Epithelial cell of esophagus (primary cell): ENCODE measurements around the gene CDH12.
"Not testable (repeated sequence)": the region's sequence is repeated elsewhere in the genome, so short reads cannot be mapped to it uniquely, and the experiment has no call there.

Experiments used
- DNase-seq: peaks from one replicate; pipeline ENCODE4 v3.0.0; 2010; ENCODE audit warnings: low read depth
- H3K4me3 ChIP-seq: 2 replicates; pipeline ENCODE4 v1.5.1; 2011; ENCODE audit warnings: mild to moderate bottlenecking, low read length, control low read depth
- TF ChIP-seq, protein P1 (sequence below): IDR thresholded peaks from 2 replicates; pipeline ENCODE4 v1.5.1; 2011; ENCODE audit warnings: low read depth, mild to moderate bottlenecking, low read length, control low read depth, inconsistent platforms; ENCODE audit not compliant: insufficient read depth; ENCODE audit errors: missing control alignments

The CDH12 gene

GRCh38 chr5:22889720-22890119 is 36.6 kb upstream of the CDH12 start:
- peak; percentile 22 for DNase-seq

DNA sequence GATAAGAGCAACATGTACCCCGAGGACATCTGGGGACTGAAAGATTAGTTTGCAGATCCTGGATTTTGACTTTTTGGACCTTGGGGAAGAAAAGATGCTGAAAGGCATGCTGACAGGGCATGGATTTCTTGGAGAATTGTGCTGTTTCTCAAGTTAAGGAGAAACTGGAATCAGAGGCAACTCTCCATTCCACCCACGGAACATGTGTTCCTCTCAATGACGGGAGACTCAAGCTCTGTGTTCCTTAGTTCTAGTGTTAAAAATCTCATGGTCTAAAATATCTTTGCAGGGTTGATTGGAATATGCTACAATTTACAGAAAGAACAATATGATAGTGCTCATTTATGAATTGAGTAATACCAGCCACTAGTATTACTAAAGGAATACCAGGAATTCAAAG is 34.4 kb upstream of the CDH12 start:
- H3K4me3 ChIP-seq: no peak overlapping the region
- TF ChIP-seq, protein P1, sequence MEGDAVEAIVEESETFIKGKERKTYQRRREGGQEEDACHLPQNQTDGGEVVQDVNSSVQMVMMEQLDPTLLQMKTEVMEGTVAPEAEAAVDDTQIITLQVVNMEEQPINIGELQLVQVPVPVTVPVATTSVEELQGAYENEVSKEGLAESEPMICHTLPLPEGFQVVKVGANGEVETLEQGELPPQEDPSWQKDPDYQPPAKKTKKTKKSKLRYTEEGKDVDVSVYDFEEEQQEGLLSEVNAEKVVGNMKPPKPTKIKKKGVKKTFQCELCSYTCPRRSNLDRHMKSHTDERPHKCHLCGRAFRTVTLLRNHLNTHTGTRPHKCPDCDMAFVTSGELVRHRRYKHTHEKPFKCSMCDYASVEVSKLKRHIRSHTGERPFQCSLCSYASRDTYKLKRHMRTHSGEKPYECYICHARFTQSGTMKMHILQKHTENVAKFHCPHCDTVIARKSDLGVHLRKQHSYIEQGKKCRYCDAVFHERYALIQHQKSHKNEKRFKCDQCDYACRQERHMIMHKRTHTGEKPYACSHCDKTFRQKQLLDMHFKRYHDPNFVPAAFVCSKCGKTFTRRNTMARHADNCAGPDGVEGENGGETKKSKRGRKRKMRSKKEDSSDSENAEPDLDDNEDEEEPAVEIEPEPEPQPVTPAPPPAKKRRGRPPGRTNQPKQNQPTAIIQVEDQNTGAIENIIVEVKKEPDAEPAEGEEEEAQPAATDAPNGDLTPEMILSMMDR: no peak
- no peak for DNase-seq

More at GRCh38 chr5:22889720-22890119, 36.6 kb upstream of the CDH12 start:
- H3K4me3 ChIP-seq: no peak overlapping the region
- TF ChIP-seq, protein P1: peak; percentile 30

DNA sequence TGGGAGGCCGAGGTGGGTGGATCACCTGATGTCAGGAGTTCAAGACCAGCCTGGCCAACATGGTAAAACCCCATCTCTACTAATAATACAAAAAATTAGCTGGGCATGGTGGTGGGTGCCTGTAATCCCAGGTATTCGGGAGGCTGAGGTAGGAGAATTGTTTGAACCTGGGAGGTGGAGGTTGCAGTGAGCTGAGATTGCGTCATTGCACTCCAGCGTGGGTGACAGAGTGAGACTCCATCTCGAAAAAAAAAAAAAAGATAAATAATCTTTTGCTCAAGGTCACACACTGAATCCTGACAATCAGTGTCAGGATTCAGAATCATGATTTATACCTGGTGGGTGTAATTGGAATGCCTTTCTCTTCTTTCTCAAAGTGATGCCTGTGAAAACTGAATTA is 5.8 kb upstream of the CDH12 start:
- not testable (repeated sequence) for H3K4me3 ChIP-seq, DNase-seq

DNA sequence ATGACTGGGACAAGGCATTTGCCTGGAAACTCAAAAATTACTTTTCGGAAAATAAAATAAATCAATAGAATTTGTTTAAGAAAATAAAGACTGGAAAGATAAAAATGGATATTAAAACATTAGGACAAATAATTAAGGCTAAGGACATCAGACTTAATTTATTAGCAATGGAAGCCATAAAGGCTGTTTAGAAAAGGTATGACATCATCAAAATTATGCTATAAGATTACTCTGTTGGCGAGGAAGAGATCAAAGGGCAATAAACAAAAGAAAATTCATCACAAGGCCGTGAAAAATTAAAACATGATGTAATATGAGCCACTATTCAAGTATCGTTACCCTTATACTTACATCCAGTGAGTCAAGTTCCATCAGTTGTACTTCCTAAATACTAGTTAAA is 2.7 kb upstream of the CDH12 start:
- TF ChIP-seq, protein P1: no peak
- no peak for DNase-seq
- no peak overlapping the region for H3K4me3 ChIP-seq

DNA sequence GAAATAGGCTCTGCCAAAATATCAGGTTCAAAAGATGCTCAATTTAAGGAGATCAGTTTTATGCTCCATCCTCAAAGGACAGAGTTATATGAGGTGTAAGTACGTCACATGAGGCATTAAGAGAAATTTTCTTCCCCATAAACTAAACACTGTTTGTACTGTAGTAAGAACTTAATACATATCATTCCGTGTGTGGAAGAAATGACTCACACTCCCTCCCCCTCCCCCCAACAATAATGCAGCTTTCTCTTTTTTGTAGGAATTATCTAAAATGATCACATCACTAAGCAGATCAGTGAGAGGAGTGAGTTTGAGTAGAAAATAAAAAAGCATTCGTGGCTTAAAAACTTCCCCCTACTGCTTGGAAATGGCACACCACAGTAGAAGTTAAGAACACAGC is 2.2 kb downstream of the CDH12 start:
- TF ChIP-seq, protein P1: no peak
- no peak overlapping the region for H3K4me3 ChIP-seq
- no peak for DNase-seq

DNA sequence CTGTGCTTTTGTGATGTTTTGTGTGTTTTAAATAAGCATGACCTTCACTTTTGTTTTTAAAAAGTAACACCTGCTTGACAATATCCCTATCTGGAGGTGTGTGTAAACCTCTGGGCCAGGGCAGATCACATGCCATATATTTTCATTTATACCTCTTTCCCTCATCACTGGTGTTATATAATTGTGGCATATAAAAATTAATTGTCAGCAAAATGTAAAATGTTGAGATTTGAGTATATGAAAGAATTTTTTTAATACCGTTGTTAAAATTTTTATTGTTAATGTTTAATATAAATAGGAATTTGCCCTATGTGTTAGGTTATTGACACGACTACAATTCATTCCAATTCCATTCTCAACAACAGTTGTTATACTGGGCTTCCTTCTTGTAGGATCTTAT is 6.5 kb downstream of the CDH12 start:
- DNase-seq: no peak
- TF ChIP-seq, protein P1: no peak
- no peak overlapping the region for H3K4me3 ChIP-seq

GRCh38 chr5:22844636-22845035 is 8.5 kb downstream of the CDH12 start:
- H3K4me3 ChIP-seq: no peak overlapping the region
- DNase-seq: no peak
- TF ChIP-seq, protein P1: no peak

- TF ChIP-seq, protein P1: no peak
- DNase-seq: no peak
- no peak overlapping the region for H3K4me3 ChIP-seq
Observed at GRCh38 chr5:22844155-22844554, 9.0 kb downstream of the CDH12 start.
